Measurements from ENCODE around the gene ZNF25.

ZNF25 gene

DNA sequence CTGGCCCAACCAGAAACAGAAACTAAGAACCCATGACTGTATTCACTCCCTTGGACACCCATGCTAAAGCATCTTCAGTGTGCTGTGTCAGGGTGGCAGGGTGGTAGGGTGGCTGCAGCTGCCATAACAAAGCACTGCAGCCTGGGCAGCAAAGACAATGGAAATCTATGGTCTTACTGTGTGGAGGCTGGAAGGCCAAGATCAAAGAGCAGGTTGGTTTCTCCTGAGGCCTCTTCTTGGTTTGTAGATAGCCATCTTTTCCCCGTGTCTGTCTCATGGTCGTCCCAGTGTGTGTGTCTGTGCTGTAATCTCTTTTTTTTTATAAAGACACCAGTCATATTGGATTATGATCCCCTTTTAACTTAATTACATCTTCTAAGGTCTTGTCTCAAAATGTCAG lies 15.2 kb upstream of the ZNF25 start:
- no peak overlapping the region for H3K18ac ChIP-seq (ENCODE audit: low read length)
- no peaks in the 10 kb centered on the region for H3K4me1 ChIP-seq (ENCODE audit: control insufficient read depth in 2 of 2, insufficient read depth in 1 of 2, low read depth in 1 of 2, low read length in 2 of 2)
- H3K4me2 ChIP-seq (ENCODE audit: insufficient read depth, low read length, poor library complexity, severe bottlenecking): no peak overlapping the region
- H2AFZ ChIP-seq (ENCODE audit: low read length): no peak overlapping the region
- H2AK5ac ChIP-seq (ENCODE audit: low read depth, low read length): no peak overlapping the region
- no peak overlapping the region for H2BK12ac ChIP-seq (ENCODE audit: low read length)
- no peak overlapping the region for H2BK120ac ChIP-seq (ENCODE audit: low read depth, low read length)
- no peak for DNase-seq (ENCODE audit: low spot score)
- no peaks in the 10 kb centered on the region for H3K79me1 ChIP-seq (ENCODE audit: low read depth, low read length)
- H3K4ac ChIP-seq (ENCODE audit: low read length): no peak overlapping the region
- H4K91ac ChIP-seq (ENCODE audit: low read depth, low read length, poor library complexity): no peak overlapping the region
- no peaks in the 10 kb centered on the region for H3K36me3 ChIP-seq (replicated peaks in 1 of 2; ENCODE audit: control insufficient read depth in 2 of 2, insufficient read depth in 2 of 2, low read length in 2 of 2)
- no peaks in the 10 kb centered on the region for H3K27me3 ChIP-seq (ENCODE audit: control insufficient read depth in 3 of 3, insufficient read depth in 3 of 3, low read depth in 1 of 3, low read length in 3 of 3)
- no peak overlapping the region for H3K14ac ChIP-seq (ENCODE audit: low read length)
- H3K27ac ChIP-seq (replicated peaks; ENCODE audit: low read length): no peak overlapping the region
- no peak overlapping the region for H2BK5ac ChIP-seq (ENCODE audit: low read length)
- no peak overlapping the region for H2BK15ac ChIP-seq (ENCODE audit: low read length)
- WGBS, 2 donors (ENCODE audit: extremely low coverage in 2 of 2, insufficient read length in 2 of 2, insufficient replicate concordance in 1 of 2): no CpG with 5 or more reads among the region's 2 CpGs
- peaks cover 0 to 17% of the 10 kb centered on the region in 2 donors for H3K9me3 ChIP-seq (replicated peaks in 1 of 2; ENCODE audit: control insufficient read depth in 2 of 2, insufficient read depth in 1 of 2, low read depth in 1 of 2, low read length in 2 of 2)
- no peak overlapping the region for H3K23ac ChIP-seq (ENCODE audit: low read depth, low read length, poor library complexity)
- H3K9ac ChIP-seq (ENCODE audit: low read depth, low read length, poor library complexity): no peak overlapping the region
- no peak overlapping the region for H4K8ac ChIP-seq (ENCODE audit: low read depth, low read length)
- no peak overlapping the region for H3K4me3 ChIP-seq (ENCODE audit: low read length in 2 of 2)

DNA sequence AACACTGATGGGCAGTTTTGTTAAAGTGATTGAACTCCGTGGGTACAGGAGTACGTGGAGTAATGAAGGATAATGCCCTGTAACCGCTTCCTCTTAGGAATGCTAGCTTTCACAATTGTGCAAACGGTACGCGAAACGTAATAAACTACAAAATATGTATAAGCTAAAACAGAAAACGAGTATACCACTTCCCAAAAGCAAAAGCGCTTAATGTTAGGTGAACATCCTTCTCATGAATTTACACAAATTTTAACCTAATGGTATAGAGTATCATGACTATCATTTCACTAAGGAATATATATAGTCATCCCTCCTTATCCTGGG lies 395 bp upstream of the ZNF25 start:
- Histone ChIP-seq H2AK5ac (ENCODE audit: low read depth, low read length) (no peak overlapping the region), H3K4ac (ENCODE audit: low read length) (no peak overlapping the region), H4K8ac (ENCODE audit: low read depth, low read length) (no peak overlapping the region), H2BK120ac (ENCODE audit: low read depth, low read length) (no peak overlapping the region), H3K27me3 (ENCODE audit: control insufficient read depth in 3 of 3, insufficient read depth in 3 of 3, low read depth in 1 of 3, low read length in 3 of 3) (no peaks in the 10 kb centered on the region), H2BK12ac (ENCODE audit: low read length) (no peak overlapping the region), H3K4me2 (ENCODE audit: insufficient read depth, low read length, poor library complexity, severe bottlenecking) (no peak overlapping the region), H3K9me3 (replicated peaks in 1 of 2; ENCODE audit: control insufficient read depth in 2 of 2, insufficient read depth in 1 of 2, low read depth in 1 of 2, low read length in 2 of 2) (peaks cover 0 to 3% of the 10 kb centered on the region in 2 donors), H2BK15ac (ENCODE audit: low read length) (no peak overlapping the region), H3K23ac (ENCODE audit: low read depth, low read length, poor library complexity) (no peak overlapping the region), H3K36me3 (replicated peaks in 1 of 2; ENCODE audit: control insufficient read depth in 2 of 2, insufficient read depth in 2 of 2, low read length in 2 of 2) (no peaks in the 10 kb centered on the region), H2AFZ (ENCODE audit: low read length) (peak overlapping the region; percentile 94), H4K91ac (ENCODE audit: low read depth, low read length, poor library complexity) (no peak overlapping the region), H3K27ac (replicated peaks; ENCODE audit: low read length) (no peak overlapping the region), H3K14ac (ENCODE audit: low read length) (no peak overlapping the region), H3K4me3 (ENCODE audit: low read length in 2 of 2) (no peak overlapping the region), H3K18ac (ENCODE audit: low read length) (no peak overlapping the region), H3K79me1 (ENCODE audit: low read depth, low read length) (no peaks in the 10 kb centered on the region), H3K4me1 (ENCODE audit: control insufficient read depth in 2 of 2, insufficient read depth in 1 of 2, low read depth in 1 of 2, low read length in 2 of 2) (no peaks in the 10 kb centered on the region), H3K9ac (ENCODE audit: low read depth, low read length, poor library complexity) (no peak overlapping the region), H2BK5ac (ENCODE audit: low read length) (no peak overlapping the region)
- DNase-seq (ENCODE audit: low spot score): no peak
- no CpG with 5 or more reads among the region's 9 CpGs for WGBS, 2 donors (ENCODE audit: extremely low coverage in 2 of 2, insufficient read length in 2 of 2, insufficient replicate concordance in 1 of 2)

DNA sequence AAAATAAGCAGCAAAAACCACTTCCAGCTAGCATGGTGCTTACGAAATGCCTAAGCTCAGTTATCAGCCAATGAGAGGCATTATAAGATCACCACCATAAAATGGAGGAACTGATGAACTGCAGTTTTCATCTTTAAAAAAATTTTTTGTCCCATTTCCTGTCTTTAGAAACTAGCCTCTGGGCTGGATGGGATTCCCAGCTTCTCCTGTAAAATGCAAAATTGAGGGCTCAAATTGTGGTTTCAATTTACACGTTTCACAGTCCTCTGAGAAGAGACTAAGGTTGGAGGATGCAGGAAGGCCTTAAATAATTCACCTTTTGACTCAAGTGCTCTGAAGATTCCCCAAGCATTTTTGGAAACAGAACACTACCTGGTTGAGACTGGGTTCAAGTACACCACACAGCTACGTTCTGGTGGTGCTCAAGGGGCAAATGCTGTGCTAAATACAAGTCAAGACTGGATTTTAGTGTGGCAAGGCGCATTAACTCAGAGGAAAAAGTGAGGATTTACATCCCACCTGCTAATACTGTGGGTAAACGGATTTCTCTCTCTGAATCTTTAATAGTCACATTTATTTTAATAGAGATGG lies 951 bp downstream of the ZNF25 start:
- no CpG with 5 or more reads among the region's 5 CpGs for WGBS, 2 donors (ENCODE audit: extremely low coverage in 2 of 2, insufficient read length in 2 of 2, insufficient replicate concordance in 1 of 2)
- no peak overlapping the region for H3K27ac ChIP-seq (replicated peaks; ENCODE audit: low read length)

DNA sequence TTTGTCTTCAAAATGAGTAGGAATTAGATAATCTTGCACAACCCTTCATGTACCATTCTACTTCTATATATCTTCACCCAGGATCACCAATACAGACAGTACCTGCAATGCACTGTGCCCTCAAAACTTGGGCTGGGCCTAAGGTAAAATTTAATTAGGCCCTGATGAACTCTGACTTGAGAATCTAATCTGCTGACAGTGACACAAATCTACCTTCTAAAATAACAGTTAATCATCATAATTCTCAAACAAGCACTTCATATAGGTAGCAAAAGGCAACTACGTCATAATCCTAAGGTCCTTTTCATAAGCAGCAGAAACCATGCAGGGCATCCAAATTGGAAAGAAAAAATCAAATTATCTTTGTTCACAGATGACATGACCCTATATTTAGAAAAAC lies 4.1 kb downstream of the ZNF25 start:
- H2AFZ ChIP-seq (ENCODE audit: low read length): no peak overlapping the region
- no peak overlapping the region for H2BK12ac ChIP-seq (ENCODE audit: low read length)
- no peaks in the 10 kb centered on the region for H3K27me3 ChIP-seq (ENCODE audit: control insufficient read depth in 3 of 3, insufficient read depth in 3 of 3, low read depth in 1 of 3, low read length in 3 of 3)
- H3K36me3 ChIP-seq (replicated peaks in 1 of 2; ENCODE audit: control insufficient read depth in 2 of 2, insufficient read depth in 2 of 2, low read length in 2 of 2): peaks cover 0 to 32% of the 10 kb centered on the region in 2 donors
- no peak overlapping the region for H3K4me3 ChIP-seq (ENCODE audit: low read length in 2 of 2)
- H3K18ac ChIP-seq (ENCODE audit: low read length): no peak overlapping the region
- no peak overlapping the region for H3K9ac ChIP-seq (ENCODE audit: low read depth, low read length, poor library complexity)
- no peak overlapping the region for H2BK5ac ChIP-seq (ENCODE audit: low read length)
- H3K27ac ChIP-seq (replicated peaks; ENCODE audit: low read length): no peak overlapping the region
- no peak for DNase-seq (ENCODE audit: low spot score)
- no peak overlapping the region for H3K4me2 ChIP-seq (ENCODE audit: insufficient read depth, low read length, poor library complexity, severe bottlenecking)
- no CpG with 5 or more reads among the region's 1 CpG for WGBS, 2 donors (ENCODE audit: extremely low coverage in 2 of 2, insufficient read length in 2 of 2, insufficient replicate concordance in 1 of 2)
- H2BK15ac ChIP-seq (ENCODE audit: low read length): no peak overlapping the region
- no peak overlapping the region for H3K23ac ChIP-seq (ENCODE audit: low read depth, low read length, poor library complexity)
- H3K14ac ChIP-seq (ENCODE audit: low read length): no peak overlapping the region
- H4K91ac ChIP-seq (ENCODE audit: low read depth, low read length, poor library complexity): no peak overlapping the region
- no peaks in the 10 kb centered on the region for H3K79me1 ChIP-seq (ENCODE audit: low read depth, low read length)
- H2AK5ac ChIP-seq (ENCODE audit: low read depth, low read length): no peak overlapping the region
- no peak overlapping the region for H4K8ac ChIP-seq (ENCODE audit: low read depth, low read length)
- H3K4ac ChIP-seq (ENCODE audit: low read length): no peak overlapping the region
- no peak overlapping the region for H2BK120ac ChIP-seq (ENCODE audit: low read depth, low read length)
- no peaks in the 10 kb centered on the region for H3K4me1 ChIP-seq (ENCODE audit: control insufficient read depth in 2 of 2, insufficient read depth in 1 of 2, low read depth in 1 of 2, low read length in 2 of 2)
- peaks cover 0 to 25% of the 10 kb centered on the region in 2 donors for H3K9me3 ChIP-seq (replicated peaks in 1 of 2; ENCODE audit: control insufficient read depth in 2 of 2, insufficient read depth in 1 of 2, low read depth in 1 of 2, low read length in 2 of 2)

More for the DNA sequence above, 951 bp downstream of the ZNF25 start:
- Histone ChIP-seq H3K36me3 (replicated peaks in 1 of 2; ENCODE audit: control insufficient read depth in 2 of 2, insufficient read depth in 2 of 2, low read length in 2 of 2) (peaks cover 0 to 6% of the 10 kb centered on the region in 2 donors), H2BK12ac (ENCODE audit: low read length) (no peak overlapping the region), H4K91ac (ENCODE audit: low read depth, low read length, poor library complexity) (no peak overlapping the region), H3K4ac (ENCODE audit: low read length) (no peak overlapping the region), H2BK15ac (ENCODE audit: low read length) (no peak overlapping the region), H2BK120ac (ENCODE audit: low read depth, low read length) (no peak overlapping the region), H3K4me1 (ENCODE audit: control insufficient read depth in 2 of 2, insufficient read depth in 1 of 2, low read depth in 1 of 2, low read length in 2 of 2) (no peaks in the 10 kb centered on the region), H3K9me3 (replicated peaks in 1 of 2; ENCODE audit: control insufficient read depth in 2 of 2, insufficient read depth in 1 of 2, low read depth in 1 of 2, low read length in 2 of 2) (peaks cover 0 to 7% of the 10 kb centered on the region in 2 donors), H2BK5ac (ENCODE audit: low read length) (no peak overlapping the region), H3K4me3 (ENCODE audit: low read length in 2 of 2) (peak overlapping the region in 1 of 2 donors; percentile 61), H3K4me2 (ENCODE audit: insufficient read depth, low read length, poor library complexity, severe bottlenecking) (peak overlapping the region; percentile 71), H3K18ac (ENCODE audit: low read length) (no peak overlapping the region), H3K9ac (ENCODE audit: low read depth, low read length, poor library complexity) (no peak overlapping the region), H3K23ac (ENCODE audit: low read depth, low read length, poor library complexity) (no peak overlapping the region), H3K14ac (ENCODE audit: low read length) (no peak overlapping the region), H2AFZ (ENCODE audit: low read length) (peak overlapping the region; percentile 94), H4K8ac (ENCODE audit: low read depth, low read length) (no peak overlapping the region), H3K79me1 (ENCODE audit: low read depth, low read length) (no peaks in the 10 kb centered on the region), H3K27me3 (ENCODE audit: control insufficient read depth in 3 of 3, insufficient read depth in 3 of 3, low read depth in 1 of 3, low read length in 3 of 3) (no peaks in the 10 kb centered on the region), H2AK5ac (ENCODE audit: low read depth, low read length) (no peak overlapping the region)
- DNase-seq (ENCODE audit: low spot score): no peak
